Colonic mucosa (tissue), 4 donors: ENCODE results near the gene KRTAP19-3. TPM values are rescaled to one million over a fixed set of nuclear protein-coding genes. Genes with fewer than 3 reads are reported as not detected.

Source experiments
- DNase-seq: peaks from one replicate; pipeline ENCODE4 v3.0.0-alpha.2; 2020
- H3K27ac ChIP-seq: fragments of 200-600 bp; one replicate; pipeline ENCODE4 v1.8.0; 2021
- H3K27me3 ChIP-seq: fragments of 200-600 bp; one replicate; pipeline ENCODE4 v1.8.0; 2021
- H3K36me3 ChIP-seq: fragments of 200-600 bp; one replicate; pipeline ENCODE4 v1.8.0; 2021
- H3K4me1 ChIP-seq: fragments of 200-600 bp; one replicate; pipeline ENCODE4 v1.8.0; 2021; ENCODE audit warnings: mild to moderate bottlenecking
- H3K4me3 ChIP-seq: fragments of 200-600 bp; one replicate; pipeline ENCODE4 v1.8.0; 2021
- H3K9ac ChIP-seq, 2 donors: one replicate each; pipeline ENCODE4 v1.7.0; 2013; ENCODE audit warnings: control low read depth in 2 of 2, low read depth in 2 of 2, low read length in 2 of 2
- H3K9me3 ChIP-seq: fragments of 200-600 bp; one replicate; pipeline ENCODE4 v1.8.0; 2021
- CTCF ChIP-seq: fragments of 200-600 bp; IDR thresholded peaks from one replicate; pipeline ENCODE4 v1.8.0; 2022; ENCODE audit warnings: antibody characterized with exemption, mild to moderate bottlenecking
- intact Hi-C: fragments of 100-400 bp; cut with DNase I; formaldehyde crosslinking; loops from one replicate; pipeline ENCODE4 v1.14.1; 2022
- total RNA-seq, 2 donors: library from RNA; stranded (reverse); fragmentation: NEBNext Ultra II Directional in 1 of 2; extraction: Animal tissue kit (Norgen Biotek cat#: 25700) in 1 of 2; gene quantifications; one replicate each; pipeline ENCODE4 v1.2.1, GENCODE V29; 2021
- donor health status: healthy.
- donor health status: DM: no; HTN: no; CAD: no.
- donor health status: DM: no; HTN: no; CAD: no.

Gene KRTAP19-3
- total RNA-seq, 2 donors from 2014 or later, result not detected

- Histone ChIP-seq H3K27me3 (no peaks in the 10 kb centered on the region), H3K36me3 (no peaks in the 10 kb centered on the region), H3K4me3 (no peak overlapping the region), H3K9me3 (no peaks in the 10 kb centered on the region), H3K4me1 (no peaks in the 10 kb centered on the region), H3K9ac (no peak overlapping the region), H3K27ac (no peak overlapping the region)
- no peak for TF ChIP-seq CTCF
- intact Hi-C loops, result no loop called here
- no peak for DNase-seq
These were observed 13.8 kb downstream of the KRTAP19-3 start for GRCh38 chr21:30478004-30478403.

GRCh38 chr21:30468900-30469714, 22.7 kb downstream of the KRTAP19-3 start:
- Histone ChIP-seq H3K9ac (no peak overlapping the region), H3K36me3 (no peaks in the 10 kb centered on the region), H3K9me3 (no peaks in the 10 kb centered on the region), H3K27ac (no peak overlapping the region), H3K4me3 (no peak overlapping the region), H3K4me1 (no peaks in the 10 kb centered on the region), H3K27me3 (no peaks in the 10 kb centered on the region)
- DNase-seq, result no peak
- no peak for TF ChIP-seq CTCF
- intact Hi-C loops, result no loop called here

GRCh38 chr21:30463713-30464112, 28.1 kb downstream of the KRTAP19-3 start:
- Histone ChIP-seq H3K27me3 (no peaks in the 10 kb centered on the region), H3K9me3 (no peaks in the 10 kb centered on the region)
- intact Hi-C loops, result no loop called here

GRCh38 chr21:30448514-30448913, 43.3 kb downstream of the KRTAP19-3 start:
- no peak for DNase-seq
- TF ChIP-seq CTCF, result no peak
- Histone ChIP-seq H3K4me1 (no peaks in the 10 kb centered on the region), H3K27me3 (no peaks in the 10 kb centered on the region), H3K36me3 (no peaks in the 10 kb centered on the region), H3K27ac (no peak overlapping the region), H3K9me3 (no peaks in the 10 kb centered on the region), H3K4me3 (no peak overlapping the region), H3K9ac (no peak overlapping the region)
- intact Hi-C loops, result no loop called here

More at GRCh38 chr21:30463713-30464112, 28.1 kb downstream of the KRTAP19-3 start:
- no peak overlapping the region for H3K4me3 ChIP-seq
- H3K36me3 ChIP-seq, result no peaks in the 10 kb centered on the region
- H3K9ac ChIP-seq, result no peak overlapping the region
- no peak overlapping the region for H3K27ac ChIP-seq
- DNase-seq, result no peak
- H3K4me1 ChIP-seq, result no peaks in the 10 kb centered on the region
- no peak for TF ChIP-seq CTCF

GRCh38 chr21:30447056-30447455, 44.8 kb downstream of the KRTAP19-3 start:
- Histone ChIP-seq H3K9me3 (no peaks in the 10 kb centered on the region), H3K27me3 (no peaks in the 10 kb centered on the region), H3K36me3 (no peaks in the 10 kb centered on the region), H3K4me1 (no peaks in the 10 kb centered on the region), H3K9ac (no peak overlapping the region), H3K4me3 (no peak overlapping the region), H3K27ac (no peak overlapping the region)
- no peak for DNase-seq
- no peak for TF ChIP-seq CTCF
- intact Hi-C loops, result no loop called here
